Fibroblast of skin of left biceps (primary cell): Measurements from ENCODE around the gene KRTDAP.
"Not testable (repeated sequence)": the region's sequence is repeated elsewhere in the genome, so short reads cannot be mapped to it uniquely, and the experiment has no call there.

Experiments
- DNase-seq, 2 experiments: peaks; one replicate each; pipeline ENCODE4 v3.0.0-alpha.2; 2013; ENCODE audit warnings: low read depth in 2 of 2

KRTDAP gene

DNA sequence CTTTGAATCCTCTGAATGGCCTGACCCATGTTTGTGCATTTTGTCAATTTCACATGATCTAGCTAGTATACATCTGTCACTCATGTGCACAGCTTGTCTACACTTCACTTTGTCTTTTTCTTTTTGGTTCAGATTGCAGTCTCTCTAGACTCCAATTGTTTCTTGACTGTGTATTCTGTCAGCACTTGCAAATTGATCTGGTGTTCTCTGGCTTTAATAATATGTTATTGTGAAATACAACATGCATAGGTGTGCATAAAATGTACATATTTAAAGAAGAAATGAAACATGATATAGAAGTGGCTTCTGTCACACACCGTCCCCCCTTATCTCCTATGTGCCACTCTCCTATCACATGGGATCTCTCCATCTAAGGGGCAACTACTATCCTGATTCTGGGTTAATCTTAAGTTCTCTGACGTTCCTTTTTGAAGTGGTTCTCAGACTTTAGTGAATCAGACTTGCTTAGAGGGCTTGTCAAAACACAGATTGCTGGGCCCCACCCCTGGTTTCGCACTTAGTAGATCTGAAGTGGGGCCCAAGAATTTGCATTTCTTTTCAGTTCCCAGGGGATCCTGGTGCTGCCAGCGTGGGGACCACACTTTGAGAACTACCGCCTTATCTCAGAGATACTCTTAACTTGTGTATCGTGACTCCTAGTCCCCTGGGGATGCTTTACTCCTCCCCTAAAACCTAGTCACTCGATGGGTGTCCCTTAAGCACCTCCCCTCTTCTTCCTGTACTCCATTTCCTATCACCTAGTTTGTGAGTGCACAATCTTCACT lies 5.8 kb downstream of the KRTDAP start:
- no peak for DNase-seq

DNA sequence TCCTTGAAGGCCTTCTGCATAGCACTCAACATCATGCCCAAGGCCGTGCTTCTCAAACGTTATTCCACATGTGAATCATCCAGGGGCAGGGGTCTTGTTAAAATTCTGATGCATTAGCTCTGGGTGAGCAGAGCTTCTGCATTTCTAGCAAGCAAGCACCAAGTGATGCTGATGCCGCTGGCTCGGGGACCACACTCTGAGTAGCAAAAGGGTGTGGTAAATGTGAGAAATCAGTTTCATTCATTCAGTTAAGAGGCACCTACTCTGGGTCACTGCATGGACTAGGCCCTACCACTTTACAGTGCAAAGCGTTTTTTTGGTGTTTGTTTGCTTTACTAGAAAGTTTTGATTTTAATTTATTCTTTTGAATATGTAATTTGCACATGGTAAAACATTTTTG lies 7.2 kb downstream of the KRTDAP start:
- no peak for DNase-seq

- no peak for DNase-seq
Observed at GRCh38 chr19:35478794-35479677, 11.2 kb downstream of the KRTDAP start.

DNA sequence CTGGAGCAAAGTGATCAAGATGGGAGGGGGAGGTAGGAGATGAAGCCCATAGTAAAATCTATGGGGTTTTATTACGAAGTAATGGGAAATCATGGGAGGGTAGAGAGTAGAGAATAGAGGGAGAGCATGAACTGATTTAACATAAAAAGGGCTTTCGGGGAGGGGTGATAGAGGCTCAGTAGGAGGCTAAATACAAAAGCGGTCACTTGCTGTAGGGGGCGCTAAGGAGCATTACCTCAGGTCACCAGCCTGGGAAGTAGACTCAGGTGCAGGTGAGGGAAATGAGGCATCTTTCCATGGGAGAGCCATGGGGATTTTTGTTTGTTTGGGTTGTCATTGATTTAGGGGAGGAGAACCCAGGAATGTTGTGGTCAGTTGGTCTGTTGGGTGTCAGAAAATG lies 14.1 kb downstream of the KRTDAP start:
- DNase-seq, result no peak

DNA sequence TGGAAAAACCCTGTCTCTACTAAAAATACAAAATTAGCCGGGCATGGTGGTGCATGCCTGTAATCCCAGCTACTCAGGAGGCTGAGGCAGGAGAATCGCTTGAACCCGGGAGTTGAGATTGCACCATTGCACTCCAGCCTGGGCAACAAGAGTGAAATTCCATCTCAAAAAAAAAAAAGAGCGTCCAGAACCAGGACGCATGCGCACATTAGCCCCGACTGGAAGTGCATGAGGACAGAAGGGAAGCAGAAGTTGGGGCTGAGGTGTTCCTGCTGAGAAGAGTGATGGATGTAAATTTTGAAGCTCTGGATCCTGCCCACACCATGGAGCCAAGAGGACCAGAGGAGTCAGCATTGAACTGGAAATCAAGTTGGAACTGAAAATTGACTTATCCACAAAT lies 15.7 kb downstream of the KRTDAP start:
- not testable (repeated sequence) for DNase-seq

GRCh38 chr19:35474104-35474503 lies 16.2 kb downstream of the KRTDAP start:
- DNase-seq, result no peak

DNA sequence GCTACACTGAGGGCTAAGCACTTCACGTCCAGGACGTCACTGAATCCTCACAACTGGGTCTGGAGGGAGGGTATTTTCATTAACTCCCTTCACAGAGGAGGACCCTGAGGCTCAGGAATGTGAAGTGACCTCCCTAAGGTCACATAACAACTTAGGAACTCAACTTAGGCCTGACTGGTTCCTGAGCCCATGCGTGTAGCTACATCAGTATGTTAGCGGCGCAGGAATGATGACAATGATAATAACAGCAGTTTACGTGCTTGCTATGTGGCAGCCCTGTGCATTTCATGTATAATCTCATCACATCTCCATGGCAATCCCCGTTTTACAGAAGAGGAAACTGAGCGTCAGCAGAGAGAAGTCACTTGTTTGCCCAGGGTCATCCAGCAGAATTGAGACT lies 18.3 kb downstream of the KRTDAP start:
- DNase-seq, result no peak

- not testable (repeated sequence) for DNase-seq
Observed at GRCh38 chr19:35471075-35471474, 19.2 kb downstream of the KRTDAP start.

GRCh38 chr19:35470128-35470527 lies 20.1 kb downstream of the KRTDAP start:
- DNase-seq, result no peak

DNA sequence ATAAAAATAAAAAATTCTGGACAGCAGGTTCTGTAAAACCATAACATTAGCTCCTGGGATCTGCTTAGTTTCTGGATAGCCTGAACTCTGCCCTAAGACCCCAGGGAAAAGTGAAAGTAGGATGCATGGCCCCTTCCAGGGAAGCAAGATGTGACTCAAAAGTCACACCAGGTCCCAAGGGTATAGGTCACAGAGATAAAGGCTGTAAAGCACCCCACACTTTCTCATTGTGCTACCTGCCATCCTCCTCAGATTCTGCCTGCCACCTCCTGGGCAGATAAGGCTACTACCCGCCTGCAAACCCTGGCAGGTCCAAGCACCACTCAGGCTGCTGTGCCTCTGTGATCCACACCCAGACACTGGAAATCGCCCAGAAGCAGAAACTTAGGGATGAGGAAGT lies 21.6 kb downstream of the KRTDAP start:
- no peak for DNase-seq

GRCh38 chr19:35466259-35466658 lies 24.0 kb downstream of the KRTDAP start:
- DNase-seq, result no peak

- DNase-seq, result not testable (repeated sequence)
Observed at GRCh38 chr19:35462956-35463355, 27.3 kb downstream of the KRTDAP start.

DNA sequence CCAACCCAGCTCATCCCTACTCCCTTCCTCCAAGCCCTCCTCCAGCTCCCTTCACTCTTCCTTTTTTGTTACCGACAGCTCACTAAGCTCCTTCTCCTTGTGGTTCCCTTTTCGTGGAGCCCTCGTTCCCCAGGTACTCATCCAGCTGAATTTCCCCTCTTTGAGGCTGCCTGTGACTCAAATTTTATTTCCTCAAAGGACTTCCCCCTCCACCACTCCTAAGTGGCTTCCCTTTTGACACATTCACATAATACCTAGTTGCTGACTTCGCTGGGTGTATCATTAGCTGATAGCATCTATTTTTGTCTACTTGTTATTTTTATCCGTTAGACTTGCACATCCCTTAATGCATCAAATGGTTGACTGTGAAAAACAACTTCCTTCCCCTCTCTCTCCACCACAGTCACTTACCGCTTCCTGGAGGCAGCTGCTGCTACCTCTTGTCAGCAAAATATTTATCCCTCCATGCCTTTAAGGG lies 27.7 kb downstream of the KRTDAP start:
- no peak for DNase-seq

GRCh38 chr19:35461788-35462187 lies 28.5 kb downstream of the KRTDAP start:
- DNase-seq, result not testable (repeated sequence)

GRCh38 chr19:35461060-35461459 lies 29.2 kb downstream of the KRTDAP start:
- no peak for DNase-seq

DNA sequence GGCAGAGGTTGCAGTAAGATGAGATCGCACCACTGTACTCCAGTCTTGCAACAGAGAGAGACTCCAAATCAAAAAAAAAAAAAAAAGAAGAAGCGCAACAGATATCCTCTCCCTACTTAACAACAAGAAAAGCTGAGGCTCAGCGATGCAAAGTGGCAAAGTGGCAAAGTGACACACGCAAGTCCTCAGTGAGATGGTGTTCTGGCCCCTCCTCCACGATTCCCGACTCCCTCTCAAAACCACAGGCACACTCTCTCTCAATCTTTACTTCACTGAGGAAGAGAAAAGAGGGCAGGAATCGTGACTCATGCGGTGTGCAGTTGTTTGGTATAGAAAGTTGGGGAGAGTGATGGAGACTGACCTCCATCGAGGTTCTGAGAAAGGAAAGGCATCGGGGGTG lies 29.7 kb downstream of the KRTDAP start:
- no peak for DNase-seq

DNA sequence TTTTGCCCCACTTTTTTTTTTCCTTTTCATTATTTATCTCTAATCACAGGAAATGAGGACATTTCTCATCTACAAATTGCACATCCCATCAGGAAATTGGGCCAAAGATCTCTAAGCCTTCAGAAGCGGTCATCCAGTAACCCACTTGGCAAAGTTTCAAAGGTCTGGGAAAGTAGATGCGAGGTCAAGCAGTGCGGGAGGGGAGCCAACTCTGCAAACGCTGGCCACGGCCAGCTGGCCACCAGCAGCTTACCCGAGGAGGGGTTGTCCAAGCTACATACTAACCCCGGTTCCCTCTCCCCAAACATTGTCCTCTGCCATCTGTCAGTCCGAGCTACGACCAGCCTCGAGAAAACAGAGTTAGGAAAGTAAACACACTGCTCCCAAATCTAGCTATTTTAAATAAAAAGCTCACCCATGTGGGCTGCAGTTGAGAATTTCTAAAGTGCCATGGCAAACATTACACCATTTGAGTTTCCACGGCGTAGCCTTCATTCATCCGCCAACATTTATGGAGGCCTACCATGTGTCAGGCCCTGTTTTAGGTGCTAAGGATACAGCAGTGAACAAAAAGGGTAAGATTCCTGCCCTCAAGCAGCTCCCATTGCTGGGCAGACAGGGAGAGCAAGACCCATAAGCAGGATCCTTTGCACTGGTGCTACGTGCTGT lies 30.7 kb downstream of the KRTDAP start:
- no peak for DNase-seq

DNA sequence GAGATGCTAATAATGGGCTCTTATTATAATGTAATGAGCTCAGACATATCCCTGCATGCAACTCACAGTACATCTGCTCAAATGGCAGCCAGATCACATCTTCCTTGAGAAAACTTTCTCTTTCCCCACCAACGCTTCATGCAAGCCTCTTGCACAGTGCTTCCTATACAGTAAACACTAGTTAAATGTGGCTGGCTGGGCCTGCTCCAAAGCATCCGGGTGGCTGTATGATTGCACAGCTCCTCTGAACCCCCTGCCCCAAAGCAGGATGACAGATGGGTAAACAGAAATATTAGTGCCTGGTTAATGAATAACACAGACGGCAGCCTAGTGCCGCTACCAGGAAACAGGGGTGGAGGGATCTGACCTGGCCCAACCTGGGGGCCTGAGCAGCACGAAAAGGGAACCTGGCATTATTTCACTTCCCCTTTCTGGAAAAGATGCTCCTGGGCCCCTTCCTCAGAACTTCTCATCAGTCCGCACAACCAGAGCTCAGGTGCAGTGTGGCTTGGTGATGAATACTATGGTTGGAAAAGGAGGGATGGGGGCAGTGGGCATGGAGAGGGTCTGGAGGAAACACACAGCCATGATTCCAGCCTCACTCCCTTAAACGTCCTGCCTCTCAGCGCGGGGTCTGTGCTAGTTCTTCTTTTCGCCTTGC lies 31.4 kb downstream of the KRTDAP start:
- DNase-seq, result no peak

- DNase-seq, result no peak
Observed at GRCh38 chr19:35458192-35458591, 32.1 kb downstream of the KRTDAP start.

- DNase-seq, result no peak
Observed at GRCh38 chr19:35457173-35457572, 33.1 kb downstream of the KRTDAP start.

DNA sequence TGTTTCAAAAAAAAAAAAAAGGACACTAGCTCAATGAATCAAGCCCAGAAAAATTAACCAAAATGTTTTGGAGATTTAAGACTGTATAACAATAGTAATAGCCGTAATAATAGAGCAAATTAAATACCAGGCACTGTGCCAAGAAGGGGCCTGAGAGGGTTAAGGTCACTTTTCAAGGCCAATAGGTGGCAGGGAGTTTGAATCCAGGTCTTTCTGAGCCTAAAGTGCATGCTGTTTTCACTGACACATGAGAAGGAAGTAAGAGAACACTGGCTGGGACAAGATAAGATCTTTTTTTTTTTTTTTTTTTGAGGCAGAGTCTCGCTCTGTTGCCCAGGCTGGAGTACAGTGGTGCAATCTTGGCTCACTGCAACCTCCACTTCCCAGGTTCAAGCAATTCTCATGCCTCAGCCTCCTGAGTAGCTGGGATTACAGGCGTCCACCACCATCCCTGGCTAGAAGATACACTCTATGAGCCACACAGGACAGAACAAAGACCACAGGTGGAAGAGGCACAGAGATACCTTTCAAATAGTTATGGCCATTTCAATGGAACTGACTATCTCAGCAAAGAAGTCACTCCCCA lies 34.6 kb downstream of the KRTDAP start:
- DNase-seq, result no peak
